HG03108 (cell line): ENCODE results near the gene SIK3.

ENCODE experiments used
- ATAC-seq: cut with Tn5 transposase; IDR thresholded peaks from one replicate; pipeline ENCODE4 v1.9.1; 2021; ENCODE audit warnings: moderate library complexity; ENCODE audit not compliant: unreplicated experiment

SIK3 gene

GRCh38 chr11:116933961-116934360 is 164.3 kb downstream of the SIK3 start:
- no peak for ATAC-seq

- ATAC-seq = no peak
Observed at GRCh38 chr11:116932181-116932580, 166.0 kb downstream of the SIK3 start.

- ATAC-seq = no peak
Observed at GRCh38 chr11:116931206-116931953, 166.8 kb downstream of the SIK3 start.

- no peak for ATAC-seq
Observed at GRCh38 chr11:116930586-116930985, 167.6 kb downstream of the SIK3 start.

GRCh38 chr11:116930177-116930576 is 168.1 kb downstream of the SIK3 start:
- no peak for ATAC-seq

GRCh38 chr11:116929414-116930090 is 168.7 kb downstream of the SIK3 start:
- no peak for ATAC-seq

- ATAC-seq = no peak
Observed at GRCh38 chr11:116928845-116929244, 169.4 kb downstream of the SIK3 start.

- ATAC-seq = peak; percentile 59
Observed at GRCh38 chr11:116928102-116928777, 170.0 kb downstream of the SIK3 start.

GRCh38 chr11:116927163-116927974 is 170.9 kb downstream of the SIK3 start:
- ATAC-seq = no peak

GRCh38 chr11:116925050-116925449 is 173.2 kb downstream of the SIK3 start:
- no peak for ATAC-seq

GRCh38 chr11:116918925-116919655 is 179.1 kb downstream of the SIK3 start:
- no peak for ATAC-seq

- ATAC-seq = no peak
Observed at GRCh38 chr11:116917632-116918031, 180.6 kb downstream of the SIK3 start.

GRCh38 chr11:116916886-116917285 is 181.3 kb downstream of the SIK3 start:
- no peak for ATAC-seq

GRCh38 chr11:116916052-116916451 is 182.2 kb downstream of the SIK3 start:
- ATAC-seq = no peak

- no peak for ATAC-seq
Observed at GRCh38 chr11:116913000-116913399, 185.2 kb downstream of the SIK3 start.

- no peak for ATAC-seq
Observed at GRCh38 chr11:116911976-116912734, 186.1 kb downstream of the SIK3 start.

GRCh38 chr11:116910847-116911246 is 187.4 kb downstream of the SIK3 start:
- ATAC-seq = no peak

- no peak for ATAC-seq
Observed at GRCh38 chr11:116910378-116910777, 187.8 kb downstream of the SIK3 start.

GRCh38 chr11:116909245-116909644 is 189.0 kb downstream of the SIK3 start:
- no peak for ATAC-seq

GRCh38 chr11:116906479-116906878 is 191.7 kb downstream of the SIK3 start:
- ATAC-seq = no peak
